GM23248 (cell line): ENCODE results near the gene PODN.

ENCODE experiments used
- EZH2 ChIP-seq: fragments of 200-600 bp; sonication (generic); IDR thresholded peaks from 2 replicates; pipeline ENCODE4 v1.6.1; 2018; ENCODE audit warnings: antibody characterized with exemption, mild to moderate bottlenecking; ENCODE audit not compliant: insufficient read depth, poor library complexity, severe bottlenecking
- EZH2phosphoT487 ChIP-seq: fragments of 200-600 bp; sonication (generic); IDR thresholded peaks from 2 replicates; pipeline ENCODE4 v1.6.1; 2018; ENCODE audit warnings: antibody characterized with exemption, moderate library complexity, mild to moderate bottlenecking, low read depth; ENCODE audit not compliant: insufficient read depth

DNA sequence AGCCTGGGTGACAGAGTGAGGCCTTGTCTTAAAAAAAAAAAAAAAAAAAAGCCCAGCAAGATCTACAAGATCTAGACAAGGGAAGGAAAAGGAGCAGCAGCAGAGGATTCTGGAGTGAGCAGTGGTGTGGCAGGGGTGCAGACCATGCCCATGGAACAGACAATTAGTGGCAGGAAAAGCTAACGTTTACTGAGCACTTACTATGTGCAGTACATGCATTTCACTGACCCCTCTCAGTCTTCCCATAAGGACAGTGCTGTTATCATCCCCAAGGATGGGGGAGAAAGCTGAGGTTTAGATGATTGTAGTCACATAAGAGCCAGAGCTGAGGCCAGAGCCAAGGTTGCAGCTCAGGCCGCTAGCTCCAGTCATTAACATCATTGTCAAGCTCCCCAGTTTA lies 5.9 kb downstream of the PODN start:
- TF ChIP-seq EZH2phosphoT487 (no peak), EZH2 (no peak)
